Measurements from ENCODE around the gene PRRT1B.

Gene PRRT1B

GRCh38 chr9:131521822-131522221 lies 23.5 kb upstream of the PRRT1B start:
- H3K36me3 ChIP-seq (ENCODE audit: low read depth) = peaks cover 62% of the 10 kb centered on the region

GRCh38 chr9:131522257-131523085 lies 22.9 kb upstream of the PRRT1B start:
- no peak; the same call in 2 of the 3 replicates for ATAC-seq (ENCODE audit: low read depth)
- Histone ChIP-seq H3K27ac (ENCODE audit: poor library complexity, severe bottlenecking) (no peak overlapping the region), H3K36me3 (ENCODE audit: low read depth) (peaks cover 59% of the 10 kb centered on the region), H3K27me3 (ENCODE audit: insufficient read depth, poor library complexity, severe bottlenecking) (no peaks in the 10 kb centered on the region), H3K9me3 (ENCODE audit: severe bottlenecking) (no peaks in the 10 kb centered on the region), H3K4me1 (ENCODE audit: insufficient read depth, poor library complexity, severe bottlenecking) (no peaks in the 10 kb centered on the region), H3K4me3 (ENCODE audit: severe bottlenecking) (no peak overlapping the region)
- TF ChIP-seq CTCF (IDR thresholded peaks at IDR 0.05; ENCODE audit: poor library complexity, severe bottlenecking) = no peak
- no peak for DNase-seq (ENCODE audit: low spot score)

More at GRCh38 chr9:131521822-131522221, 23.5 kb upstream of the PRRT1B start:
- Histone ChIP-seq H3K27me3 (ENCODE audit: insufficient read depth, poor library complexity, severe bottlenecking) (no peaks in the 10 kb centered on the region), H3K4me3 (ENCODE audit: severe bottlenecking) (no peak overlapping the region), H3K9me3 (ENCODE audit: severe bottlenecking) (no peaks in the 10 kb centered on the region), H3K4me1 (ENCODE audit: insufficient read depth, poor library complexity, severe bottlenecking) (no peaks in the 10 kb centered on the region), H3K27ac (ENCODE audit: poor library complexity, severe bottlenecking) (no peak overlapping the region)
- no peak for TF ChIP-seq CTCF (IDR thresholded peaks at IDR 0.05; ENCODE audit: poor library complexity, severe bottlenecking)
- DNase-seq (ENCODE audit: low spot score) = no peak
- ATAC-seq (ENCODE audit: low read depth) = no peak

- peaks cover 55% of the 10 kb centered on the region for H3K36me3 ChIP-seq (ENCODE audit: low read depth)
- no peaks in the 10 kb centered on the region for H3K4me1 ChIP-seq (ENCODE audit: insufficient read depth, poor library complexity, severe bottlenecking)
- no peak overlapping the region for H3K27ac ChIP-seq (ENCODE audit: poor library complexity, severe bottlenecking)
- H3K27me3 ChIP-seq (ENCODE audit: insufficient read depth, poor library complexity, severe bottlenecking) = no peaks in the 10 kb centered on the region
- DNase-seq (ENCODE audit: low spot score) (no peak), ATAC-seq (ENCODE audit: low read depth) (no peak)
- no peaks in the 10 kb centered on the region for H3K9me3 ChIP-seq (ENCODE audit: severe bottlenecking)
- H3K4me3 ChIP-seq (ENCODE audit: severe bottlenecking) = no peak overlapping the region
- no peak for TF ChIP-seq CTCF (IDR thresholded peaks at IDR 0.05; ENCODE audit: poor library complexity, severe bottlenecking)
Observed at GRCh38 chr9:131523086-131523388, 22.3 kb upstream of the PRRT1B start.

GRCh38 chr9:131523451-131524435 lies 21.6 kb upstream of the PRRT1B start:
- no peaks in the 10 kb centered on the region for H3K27me3 ChIP-seq (ENCODE audit: insufficient read depth, poor library complexity, severe bottlenecking)
- peaks cover 55% of the 10 kb centered on the region for H3K36me3 ChIP-seq (ENCODE audit: low read depth)
- no peaks in the 10 kb centered on the region for H3K4me1 ChIP-seq (ENCODE audit: insufficient read depth, poor library complexity, severe bottlenecking)
- no peak for TF ChIP-seq CTCF (IDR thresholded peaks at IDR 0.05; ENCODE audit: poor library complexity, severe bottlenecking)
- H3K4me3 ChIP-seq (ENCODE audit: severe bottlenecking) = no peak overlapping the region
- DNase-seq (ENCODE audit: low spot score) (no peak), ATAC-seq (ENCODE audit: low read depth) (no peak)
- H3K27ac ChIP-seq (ENCODE audit: poor library complexity, severe bottlenecking) = no peak overlapping the region
- no peaks in the 10 kb centered on the region for H3K9me3 ChIP-seq (ENCODE audit: severe bottlenecking)
